GM10248 (cell line): Measurements from ENCODE around the gene NAA10.

Experiments used
- CTCF ChIA-PET: fragments of 300-600 bp; sonication (Branson Sonifier 250); formaldehyde crosslinking; extraction: SDS; loops from one replicate; lab custom pipeline; 2021; ENCODE audit warnings: antibody characterized with exemption; lab: Yijun Ruan, JAX
- POLR2A ChIA-PET: fragments of 350-650 bp; sonication (Branson Sonifier 250); formaldehyde crosslinking; extraction: SDS; loops from one replicate; lab custom pipeline; 2020; ENCODE audit warnings: antibody characterized with exemption; lab: Yijun Ruan, JAX
- DNase-seq: peaks from one replicate; pipeline ENCODE4 v3.0.0; 2012; ENCODE audit errors: extremely low spot score
- CTCF ChIP-seq: IDR thresholded peaks from 2 replicates; pipeline ENCODE4 v1.5.1; 2012; ENCODE audit warnings: mild to moderate bottlenecking, low read depth; ENCODE audit errors: extremely low read depth, missing control alignments, control extremely low read depth

NAA10 gene

GRCh38 chrX:153970357-153971123 lies 35.7 kb upstream of the NAA10 start:
- no peak for TF ChIP-seq CTCF
- ChIA-PET POLR2A (interaction anchor here (1.0 kb wide), 1 partner anchor 44 kb away, joined by 3 read pairs; no protein-coding TSS in a partner anchor), CTCF (interaction anchor here (1.3 to 14.3 kb wide), 2 partner anchors 21 to 43 kb away, joined by 4 to 137 read pairs; partner anchors contain the start of gene RENBP)
- peak; percentile 60 for DNase-seq

GRCh38 chrX:153969904-153970356 lies 35.1 kb upstream of the NAA10 start:
- POLR2A ChIA-PET, result no interaction called here
- CTCF ChIA-PET, result interaction anchor here (1.3 to 14.3 kb wide), 2 partner anchors 21 to 44 kb away, joined by 4 to 137 read pairs; partner anchors contain the start of gene RENBP
- no peak for TF ChIP-seq CTCF
- no peak for DNase-seq

- no peak for TF ChIP-seq CTCF
- ChIA-PET CTCF (interaction anchor here (1.0 to 14.3 kb wide), 3 partner anchors 20 to 206 kb away, joined by 3 to 137 read pairs (median 4); partner anchors contain the start of genes PLXNB3 and RENBP), POLR2A (interaction anchor here (0.6 kb wide), 1 partner anchor 165 kb away, joined by 4 read pairs; no protein-coding TSS in a partner anchor)
- DNase-seq, result no peak
These were observed 34.5 kb upstream of the NAA10 start for GRCh38 chrX:153969125-153969903.

GRCh38 chrX:153968754-153969124 lies 33.9 kb upstream of the NAA10 start:
- peak; percentile 20 for TF ChIP-seq CTCF
- ChIA-PET POLR2A (no interaction called here), CTCF (interaction anchor here (1.0 to 14.3 kb wide), 2 partner anchors 20 to 205 kb away, joined by 3 to 137 read pairs; partner anchors contain the start of genes PLXNB3 and RENBP)
- no peak for DNase-seq

GRCh38 chrX:153968255-153968654 lies 33.4 kb upstream of the NAA10 start:
- no peak for TF ChIP-seq CTCF
- POLR2A ChIA-PET, result interaction anchor here (0.9 kb wide), 1 partner anchor 21 kb away, joined by 3 read pairs; no protein-coding TSS in a partner anchor
- no peak for DNase-seq
- CTCF ChIA-PET, result interaction anchor here (1.0 to 14.3 kb wide), 2 partner anchors 19 to 204 kb away, joined by 3 to 137 read pairs; partner anchors contain the start of genes PLXNB3 and RENBP
